ENCODE results near the gene PTPRB.

Gene PTPRB

DNA sequence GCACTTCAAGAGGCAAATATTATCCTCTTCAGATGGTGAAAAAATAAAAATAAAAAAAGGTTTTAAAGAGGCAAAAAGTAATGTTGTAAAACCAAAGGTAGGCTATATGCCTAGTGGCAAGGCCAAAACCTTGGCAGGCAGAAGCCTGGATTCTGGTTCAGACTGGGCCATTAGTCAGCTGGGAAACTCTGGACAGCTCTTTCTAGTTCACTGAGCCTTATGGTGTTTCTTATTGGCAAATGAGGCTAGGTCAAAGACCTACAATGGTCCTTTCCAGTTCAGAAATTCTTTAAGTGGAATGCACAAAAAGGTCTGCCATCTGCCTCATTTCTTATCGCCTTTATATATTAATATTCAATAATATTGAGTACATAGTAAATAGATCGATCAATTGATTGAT, 44.6 kb downstream of the PTPRB start:
- no peak for DNase-seq (ENCODE audit: low spot score)

DNA sequence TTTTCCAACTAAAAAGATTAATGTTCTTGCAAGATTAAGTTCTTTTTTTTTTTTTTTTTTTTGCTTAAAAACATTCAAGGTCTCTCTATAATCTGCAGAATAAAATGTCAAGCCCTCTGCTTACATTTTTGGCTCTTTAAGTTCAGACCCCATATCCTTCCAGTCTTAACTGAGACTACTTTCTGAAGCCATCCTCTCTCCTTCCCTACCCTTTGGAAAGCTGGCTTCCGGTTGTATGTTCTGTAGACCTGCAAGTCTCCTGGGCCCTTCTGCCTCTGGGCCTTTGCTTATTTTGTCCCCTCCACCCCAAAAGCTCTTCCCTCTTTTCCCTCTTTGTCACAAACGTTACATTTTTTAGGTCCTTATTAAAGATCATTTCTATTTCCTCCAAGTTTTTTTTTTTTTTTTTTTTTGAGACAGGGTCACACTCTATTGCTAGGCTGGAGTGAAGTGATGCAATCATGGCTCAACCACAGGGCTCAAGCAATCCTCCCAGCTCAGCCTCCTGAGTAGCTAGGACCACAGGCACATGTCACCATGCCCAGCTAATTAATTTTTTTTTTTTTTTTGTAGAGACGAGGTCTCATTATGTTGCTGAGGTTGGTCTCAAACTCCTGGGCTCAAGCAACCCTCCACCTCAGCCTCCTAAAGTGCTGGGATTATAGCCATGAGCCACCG, 46.5 kb downstream of the PTPRB start:
- DNase-seq (ENCODE audit: low spot score) = no peak

DNA sequence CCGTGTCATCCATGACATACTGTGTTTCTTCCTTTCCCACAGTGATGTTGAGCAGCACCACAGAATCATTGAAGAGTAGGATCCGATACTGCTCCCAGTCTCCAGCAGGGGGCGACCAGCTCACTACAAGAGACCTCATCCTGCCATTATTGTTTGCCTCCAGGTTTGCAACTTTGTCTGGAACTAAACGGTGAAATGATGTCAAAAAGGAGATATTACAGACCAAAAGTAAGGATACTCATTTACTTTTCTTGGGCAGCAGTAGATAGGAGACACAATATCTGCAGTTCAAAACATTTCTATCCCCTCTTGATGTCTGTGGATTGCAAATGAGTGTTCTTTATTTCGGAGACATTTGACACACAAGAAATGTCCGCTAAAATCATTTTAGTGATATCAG, 47.2 kb downstream of the PTPRB start:
- peak; percentile 55 for DNase-seq (ENCODE audit: low spot score)

DNA sequence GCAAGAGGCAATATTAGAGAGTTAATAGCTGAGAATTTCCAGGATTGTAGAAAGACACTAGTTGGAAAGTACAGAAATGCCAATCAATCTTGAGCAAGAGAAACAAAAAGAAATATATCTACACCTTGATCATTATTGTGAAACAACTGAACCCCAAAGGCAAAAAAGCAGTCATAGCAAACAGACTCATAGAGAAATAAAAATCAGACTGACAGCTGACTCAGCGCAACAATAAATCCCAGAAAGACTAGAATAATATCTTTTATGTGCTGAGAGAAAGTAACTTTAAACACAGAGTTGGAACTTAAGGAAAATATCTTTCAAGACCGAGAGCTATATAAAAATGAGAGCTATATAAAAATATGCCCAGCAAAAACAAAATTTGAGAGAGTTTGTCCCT, 52.9 kb downstream of the PTPRB start:
- no peak for DNase-seq (ENCODE audit: low spot score)

DNA sequence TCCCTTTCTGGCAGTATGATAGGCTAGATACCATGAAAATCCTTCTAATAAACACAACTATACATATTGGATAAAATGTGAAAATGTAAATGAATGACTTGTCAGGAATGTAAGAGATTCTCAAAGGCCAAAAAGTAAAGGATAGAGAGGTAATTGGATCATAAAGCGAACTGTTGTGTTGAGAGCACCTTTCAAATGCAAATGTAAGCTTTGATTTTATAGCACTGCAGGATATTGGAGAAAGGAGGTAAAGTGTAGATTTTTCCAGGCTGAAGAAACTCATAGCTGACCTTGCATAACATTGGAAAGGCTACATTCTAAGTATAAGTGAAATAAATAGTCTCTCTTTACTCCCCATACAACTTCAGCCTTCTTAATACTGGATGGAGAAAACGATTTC, 54.0 kb downstream of the PTPRB start:
- no peak for DNase-seq (ENCODE audit: low spot score)

DNA sequence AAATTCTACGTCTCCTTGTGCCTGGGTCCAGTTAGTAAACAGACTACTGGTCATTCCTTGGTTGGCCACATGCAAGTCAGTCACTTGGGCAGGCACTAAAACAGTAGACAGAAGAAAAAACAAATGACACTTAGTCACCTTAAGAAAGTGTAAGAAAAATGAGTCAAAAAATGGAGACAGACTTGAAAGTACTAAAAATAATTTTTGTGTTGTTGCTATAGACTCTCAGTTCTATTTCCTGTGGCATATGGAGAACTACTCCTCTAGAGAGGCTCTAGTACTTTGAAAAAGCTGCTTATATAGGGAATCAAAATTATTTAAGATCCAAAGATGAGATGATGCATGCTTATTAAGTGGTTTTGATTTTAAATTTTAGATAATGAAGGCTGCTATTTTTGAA, 56.0 kb downstream of the PTPRB start:
- no peak for DNase-seq (ENCODE audit: low spot score)

DNA sequence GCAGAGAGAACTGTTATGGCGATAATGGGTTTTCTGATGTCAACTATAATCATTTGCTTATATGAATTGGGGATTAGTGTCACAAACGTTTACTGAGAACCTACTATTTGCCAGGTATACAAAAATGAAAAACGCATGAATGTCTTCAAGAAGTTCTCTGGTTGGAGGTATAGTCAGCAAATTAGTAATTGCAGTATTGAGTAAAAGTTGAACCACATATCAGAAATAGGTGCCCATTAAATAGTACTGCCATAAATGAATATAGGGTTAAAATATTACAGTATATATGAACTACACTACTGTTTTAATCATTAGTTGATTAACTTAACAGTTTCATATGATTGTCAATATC, 60.0 kb downstream of the PTPRB start:
- no peak for DNase-seq (ENCODE audit: low spot score)

DNA sequence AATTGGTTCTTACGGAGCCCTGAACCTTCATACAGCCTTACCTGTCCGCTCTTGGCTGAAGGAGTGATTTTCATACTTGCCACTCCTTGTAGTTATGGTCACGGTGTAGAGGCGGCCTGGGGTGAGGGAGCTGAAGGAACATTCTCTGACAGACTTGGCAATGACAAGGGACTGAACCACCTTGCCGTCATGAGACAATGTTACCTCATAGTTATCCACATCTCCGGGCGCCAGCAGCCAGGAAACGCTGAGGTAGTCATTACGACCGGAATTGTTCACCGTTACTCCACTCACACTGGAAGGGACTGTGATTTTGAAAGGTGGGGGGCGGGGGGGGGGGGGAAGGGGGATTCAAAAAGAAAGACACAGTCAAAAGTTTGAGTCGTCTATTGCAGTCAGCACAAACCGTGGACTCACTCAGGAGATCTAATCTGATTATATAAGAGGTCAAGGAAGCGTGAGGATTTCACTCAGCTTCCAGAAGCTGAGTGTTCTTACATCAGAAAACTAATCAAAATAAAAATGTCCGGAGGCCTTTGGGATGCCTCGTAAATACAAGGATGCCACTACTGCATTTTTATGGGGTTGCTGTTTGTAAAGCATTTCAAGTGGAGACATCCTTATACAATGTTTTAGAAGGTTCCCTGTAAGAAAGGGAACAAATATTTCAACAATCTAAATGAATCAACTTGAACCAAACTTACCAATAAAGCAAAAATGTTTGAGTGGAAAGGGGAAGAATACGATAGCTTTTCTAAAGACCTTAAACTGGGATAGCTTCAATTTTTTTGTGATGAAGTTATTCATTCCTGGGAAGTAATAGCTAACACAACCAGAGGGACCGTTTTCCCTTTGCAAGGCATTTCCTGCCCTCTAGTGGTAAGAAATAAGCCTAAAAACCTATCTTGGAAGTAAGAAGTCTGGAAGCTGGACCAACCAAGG, 60.6 kb downstream of the PTPRB start:
- DNase-seq (ENCODE audit: low spot score) = peak; percentile 19

DNA sequence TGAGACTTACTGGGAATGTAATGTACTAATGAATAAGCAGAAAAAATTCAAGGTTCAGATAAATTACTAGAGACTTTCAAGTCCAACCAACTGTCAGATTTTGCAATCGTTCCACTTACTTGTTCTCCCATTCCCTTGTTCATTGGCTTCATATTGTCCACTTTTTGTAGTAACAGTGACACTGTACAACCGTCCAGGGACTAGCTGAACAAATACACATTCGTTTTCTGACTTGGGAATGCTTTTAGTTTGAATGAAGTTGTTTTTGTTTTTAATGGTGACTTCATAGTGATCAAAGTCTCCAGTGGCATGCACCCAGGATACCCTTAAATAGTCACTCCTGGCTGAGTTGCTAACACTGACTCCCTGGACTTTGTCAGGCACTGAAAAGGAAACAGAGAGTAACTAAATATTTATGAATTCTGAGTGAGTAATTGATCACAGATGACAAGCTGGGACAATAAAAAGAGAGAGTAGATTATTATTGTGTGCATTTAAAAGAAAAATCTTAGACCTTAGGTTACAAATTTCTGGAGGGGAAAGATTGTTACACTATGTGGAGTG, 65.4 kb downstream of the PTPRB start:
- no peak for DNase-seq (ENCODE audit: low spot score)

DNA sequence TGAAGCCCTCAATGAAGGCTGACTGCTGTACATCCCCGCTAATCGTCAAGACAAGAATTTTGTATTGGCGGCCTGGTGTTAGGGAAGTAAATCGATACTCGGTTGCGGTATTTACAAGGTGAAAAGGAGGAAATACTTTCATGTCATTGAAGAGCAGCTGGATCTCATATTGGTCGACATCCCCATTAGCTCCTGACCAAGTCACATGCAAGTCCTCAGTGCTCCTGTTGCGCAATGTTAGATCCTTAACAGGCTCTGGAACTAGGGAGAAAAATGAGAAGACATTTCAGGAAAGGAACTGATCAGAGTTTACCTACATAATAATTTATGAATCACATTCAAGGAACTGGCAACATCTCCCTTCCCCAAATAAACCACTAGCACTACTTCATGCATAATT, 66.2 kb downstream of the PTPRB start:
- DNase-seq (ENCODE audit: low spot score) = no peak

DNA sequence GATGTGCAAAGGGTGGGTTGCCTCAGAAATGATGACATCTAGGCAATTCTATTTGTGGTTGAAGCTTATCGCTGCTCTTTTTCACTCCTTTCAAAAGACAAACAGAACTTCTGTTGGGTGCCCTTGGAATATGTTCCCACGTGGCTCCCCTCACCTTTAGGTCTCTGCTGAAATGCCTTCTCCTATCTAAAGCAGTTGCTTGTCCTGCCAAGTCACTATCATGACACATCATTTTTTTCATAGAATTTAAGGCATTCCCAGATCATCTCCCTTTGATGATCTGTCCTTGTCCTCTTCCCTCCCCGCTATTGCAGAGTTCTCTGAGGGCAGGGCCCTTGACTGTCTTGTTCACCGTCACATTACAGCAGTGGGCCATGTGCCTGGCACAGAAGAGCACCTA, 75.7 kb downstream of the PTPRB start:
- no peak for DNase-seq (ENCODE audit: low spot score)

DNA sequence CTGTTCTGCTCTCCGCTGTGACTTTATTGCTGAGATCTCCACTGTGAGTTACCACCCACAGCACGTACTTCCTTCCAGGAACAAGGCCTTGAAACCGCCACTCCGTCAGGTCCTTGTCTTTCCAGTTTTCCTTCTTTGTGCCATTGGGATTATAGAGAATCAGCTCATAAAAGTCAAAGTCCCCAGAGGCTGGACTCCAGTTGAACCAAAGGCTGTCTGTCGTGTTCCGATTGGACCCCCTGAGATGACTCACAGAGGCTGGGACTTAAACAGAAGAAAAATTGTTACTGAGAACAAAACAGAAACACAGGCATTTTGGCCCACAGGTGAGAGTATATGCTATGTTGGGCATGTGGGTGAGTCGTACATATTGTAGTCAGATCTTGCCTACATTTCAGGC, 76.6 kb downstream of the PTPRB start:
- DNase-seq (ENCODE audit: low spot score) = no peak

DNA sequence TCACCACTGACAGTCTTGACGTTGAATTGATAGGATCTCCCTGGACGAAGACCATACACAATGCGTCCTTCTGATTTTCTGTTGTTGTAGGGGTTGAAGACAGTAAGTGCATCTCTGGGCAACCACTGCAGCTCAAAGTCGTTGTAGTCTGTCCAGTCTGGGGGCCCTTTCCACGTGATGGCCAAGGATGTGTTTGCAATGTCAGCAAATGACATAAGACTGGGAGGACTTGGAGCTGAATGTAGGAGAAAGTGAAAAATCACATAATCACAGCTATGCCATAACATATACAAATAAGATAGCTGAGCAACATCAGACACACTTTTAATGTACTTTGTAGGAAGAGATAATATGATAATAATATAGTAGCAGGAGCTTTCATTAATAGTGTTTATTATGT, 77.8 kb downstream of the PTPRB start:
- no peak for DNase-seq (ENCODE audit: low spot score)

DNA sequence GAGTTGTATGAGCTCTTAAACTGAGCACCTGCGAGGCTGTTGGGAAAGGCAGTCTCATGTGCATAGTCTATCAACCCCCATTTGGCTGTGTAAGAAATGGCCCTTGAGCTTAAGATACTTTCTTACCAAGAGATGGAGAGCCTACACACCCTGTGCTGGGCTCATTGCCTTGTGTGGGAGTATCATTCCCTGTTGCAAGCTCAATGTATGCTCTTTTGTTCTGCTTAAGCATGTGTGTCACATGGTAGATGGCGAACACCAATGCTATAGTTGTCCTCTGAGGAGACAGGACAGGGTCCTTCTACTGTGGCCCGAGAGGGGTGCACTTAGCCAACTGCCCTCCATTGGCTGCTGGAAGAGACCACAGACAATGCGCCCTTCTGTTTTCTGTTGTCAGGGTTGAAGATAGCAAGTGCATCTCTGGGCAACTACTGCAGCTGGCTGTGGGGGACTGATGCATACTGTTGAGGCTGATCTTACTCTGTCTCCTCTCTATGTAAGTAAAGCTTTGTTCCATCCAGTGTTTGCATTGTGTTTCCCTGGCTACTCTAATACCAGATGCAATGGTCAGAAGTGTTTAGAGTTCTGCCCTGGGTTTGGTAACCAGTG, 79.5 kb downstream of the PTPRB start:
- no peak for DNase-seq (ENCODE audit: low spot score)

DNA sequence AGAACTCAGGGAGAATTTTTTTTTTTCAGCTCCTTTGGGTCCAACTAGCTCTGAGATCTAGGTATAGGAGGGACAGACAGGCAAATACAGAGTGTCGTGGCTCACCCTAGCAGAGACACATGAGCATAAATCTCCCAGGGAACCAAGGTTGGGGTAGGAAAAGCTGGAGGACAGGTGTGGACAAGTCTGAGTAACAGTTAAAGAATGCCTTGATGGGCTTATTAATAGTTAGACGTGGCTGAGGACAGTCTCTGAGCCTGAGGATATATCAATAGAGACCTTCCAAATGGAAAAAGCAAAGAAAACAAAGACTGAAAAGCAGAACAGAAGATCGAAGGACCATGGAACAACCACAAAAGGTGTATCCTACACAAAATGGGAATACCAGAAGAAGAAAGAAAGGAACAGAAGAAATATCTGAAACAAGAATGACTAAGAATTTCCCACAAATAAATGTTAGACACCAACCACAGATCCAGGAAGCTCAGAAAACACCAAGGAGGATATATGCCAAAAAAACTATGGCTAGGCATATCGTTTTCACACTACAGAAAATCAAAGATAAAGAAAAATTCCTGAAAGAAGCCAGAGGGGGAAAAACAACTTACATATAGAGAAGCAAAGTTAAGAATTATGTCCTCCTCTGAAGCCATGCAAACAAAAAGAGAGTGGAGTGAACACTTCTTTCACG, 80.9 kb downstream of the PTPRB start:
- DNase-seq (ENCODE audit: low spot score) = no peak

DNA sequence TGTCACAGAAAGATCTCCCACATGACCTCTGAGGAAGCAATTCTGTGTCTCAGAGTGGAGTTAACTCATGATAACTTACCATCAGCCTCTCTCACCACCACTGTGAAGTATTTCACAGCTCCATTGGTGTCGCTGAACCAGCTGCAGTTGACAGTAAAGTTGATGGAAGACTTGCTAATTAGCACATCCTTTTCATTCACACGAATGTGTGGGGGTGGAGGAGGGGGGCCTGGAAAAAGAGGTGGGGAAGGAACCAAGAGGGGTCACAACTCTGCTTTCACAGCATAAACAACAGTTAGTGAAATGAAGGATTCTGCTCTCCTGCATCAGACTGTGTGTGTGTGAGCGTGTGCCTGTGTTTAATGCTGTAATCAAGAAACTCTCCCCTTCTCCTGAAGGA, 82.1 kb downstream of the PTPRB start:
- DNase-seq (ENCODE audit: low spot score) = no peak

DNA sequence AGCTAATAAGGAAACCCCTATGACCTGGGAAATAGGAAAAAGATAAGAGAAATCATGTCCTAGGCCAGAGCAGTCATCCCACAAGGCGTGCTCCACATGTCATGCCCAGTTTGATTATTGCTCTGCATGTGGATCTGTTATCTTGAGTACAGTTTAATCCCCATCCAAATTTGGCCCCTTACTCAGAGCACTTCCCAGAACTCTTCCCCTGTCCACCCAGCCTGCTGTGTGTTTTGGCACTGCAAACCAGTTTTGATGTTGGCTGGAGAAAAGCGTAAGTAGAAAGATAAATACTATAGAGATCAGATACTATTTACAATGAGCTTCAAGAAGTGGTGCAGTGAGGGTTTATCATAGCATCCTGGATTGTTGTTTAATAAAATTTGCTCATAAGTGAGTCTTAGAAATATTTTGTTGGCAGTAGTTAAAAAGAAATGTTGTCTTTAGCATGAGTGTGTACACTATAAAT, 83.8 kb downstream of the PTPRB start:
- DNase-seq (ENCODE audit: low spot score) = no peak

DNA sequence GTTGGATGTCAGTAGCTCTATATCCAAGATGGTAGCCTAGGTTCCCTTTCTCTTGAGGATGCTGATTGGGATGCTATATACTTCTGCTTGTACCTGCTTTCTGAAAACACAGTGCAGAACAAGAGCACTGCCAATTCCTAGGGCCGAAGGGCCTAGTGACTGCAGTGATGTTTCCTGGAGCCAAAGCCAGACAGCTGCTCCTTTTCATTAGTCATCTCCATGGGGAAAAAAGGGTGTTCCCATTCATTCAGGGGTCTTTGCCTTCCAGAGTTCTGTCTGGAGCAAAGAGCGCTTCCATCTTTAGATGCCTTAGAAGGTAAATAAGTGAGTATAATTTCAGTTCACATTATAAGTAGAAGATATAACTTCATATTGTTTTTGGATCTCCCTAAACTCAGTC, 85.5 kb downstream of the PTPRB start:
- DNase-seq (ENCODE audit: low spot score) = no peak

DNA sequence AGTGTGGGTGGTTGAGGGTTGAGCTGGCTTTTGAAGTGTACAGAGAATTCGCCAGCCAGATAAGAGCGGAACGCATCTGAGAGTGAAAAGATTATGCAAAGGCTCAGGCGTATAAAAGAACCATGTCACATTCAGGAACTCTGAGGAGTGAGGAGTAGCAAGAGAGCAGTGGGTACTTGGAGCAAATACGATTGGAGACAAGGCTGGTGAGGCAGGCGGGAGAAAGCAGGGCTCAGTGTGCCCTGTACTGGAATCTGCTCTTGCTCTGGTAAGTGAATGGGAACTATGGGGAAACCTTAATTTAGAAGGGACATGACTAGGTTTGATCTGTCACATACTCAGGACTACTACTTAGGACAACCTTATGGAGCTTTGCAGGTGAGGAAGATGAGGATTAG, 87.0 kb downstream of the PTPRB start:
- no peak for DNase-seq (ENCODE audit: low spot score)

DNA sequence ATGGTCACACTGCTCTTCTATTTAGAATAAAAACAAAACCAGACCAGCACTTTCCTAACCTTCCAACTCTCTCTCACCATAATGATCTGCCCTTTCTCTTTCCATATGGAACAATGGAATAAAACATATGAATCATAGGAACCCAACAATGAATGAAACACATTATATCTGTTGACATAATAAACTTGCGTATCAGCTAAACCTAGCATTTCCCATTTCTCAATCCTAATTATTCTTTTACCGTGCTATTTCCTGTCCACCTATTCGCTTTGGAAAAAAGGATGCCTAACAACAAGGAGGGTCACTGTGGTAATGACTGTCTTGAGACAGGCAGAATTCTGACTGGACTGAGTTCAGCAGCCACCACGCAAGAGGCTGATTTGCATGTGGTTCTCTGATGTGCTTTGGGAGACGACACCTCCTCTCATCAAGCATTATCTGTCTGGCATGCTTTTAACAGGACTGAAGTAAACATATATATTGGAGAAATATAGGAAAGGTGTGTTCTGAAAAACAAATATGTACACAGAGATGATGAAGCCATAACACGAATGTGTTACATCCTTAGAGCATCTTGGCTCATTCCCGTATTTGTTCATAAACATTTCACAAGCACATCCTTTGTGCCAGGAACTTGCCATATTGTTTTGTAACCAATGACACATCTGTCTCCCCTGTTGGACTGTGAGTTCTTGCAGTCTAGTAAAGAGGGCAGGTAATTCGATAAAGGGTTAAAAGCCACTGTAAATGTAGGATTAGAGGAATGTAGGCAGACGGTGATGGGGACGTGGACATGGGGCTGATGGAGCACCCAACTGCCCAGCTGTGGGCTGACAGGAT, 87.7 kb downstream of the PTPRB start:
- no peak for DNase-seq (ENCODE audit: low spot score)

DNA sequence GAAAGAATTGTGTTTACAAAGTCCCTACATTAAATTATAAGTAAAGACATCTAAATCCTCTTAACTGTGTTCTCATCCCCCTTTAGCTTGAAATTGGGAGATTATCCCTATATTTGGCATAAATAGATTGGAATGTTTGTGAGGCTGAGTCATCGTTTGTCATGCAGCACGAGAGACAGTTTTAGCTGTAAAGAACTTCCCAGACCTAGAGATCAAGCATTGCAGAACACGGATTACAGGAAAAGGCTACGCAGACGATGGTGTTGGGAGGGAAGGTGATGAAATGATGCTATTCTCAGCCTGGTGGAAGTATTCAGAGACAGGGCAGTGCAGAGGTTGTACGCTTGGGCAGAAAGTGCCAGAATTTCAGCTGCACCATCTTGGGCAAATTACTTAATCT, 93.8 kb downstream of the PTPRB start:
- DNase-seq (ENCODE audit: low spot score) = no peak
